Left ventricle myocardium inferior (tissue), 1 donor: Measurements from ENCODE around the gene LRRC15. TPM values are rescaled to one million over a fixed set of nuclear protein-coding genes. Genes with fewer than 3 reads are reported as not detected.
A peak's percentile ranks its signal among the peaks of the same experiment; 100 is the strongest.

ENCODE experiments used
- DNase-seq: peaks from one replicate; pipeline ENCODE4 v3.0.0-alpha.2; 2020
- H3K27ac ChIP-seq: fragments of 200-600 bp; replicated peaks from 2 replicates; pipeline ENCODE4 v1.8.0; 2021
- H3K27me3 ChIP-seq: fragments of 200-600 bp; 2 replicates; pipeline ENCODE4 v1.8.0; 2021; ENCODE audit warnings: low read depth
- H3K36me3 ChIP-seq: fragments of 200-600 bp; 2 replicates; pipeline ENCODE4 v1.8.0; 2021
- H3K4me1 ChIP-seq: fragments of 200-600 bp; 2 replicates; pipeline ENCODE4 v1.8.0; 2021
- H3K4me3 ChIP-seq: fragments of 200-600 bp; 2 replicates; pipeline ENCODE4 v1.8.0; 2021; ENCODE audit warnings: mild to moderate bottlenecking, moderate library complexity
- H3K9me3 ChIP-seq: fragments of 200-600 bp; replicated peaks from 2 replicates; pipeline ENCODE4 v1.8.0; 2021
- intact Hi-C: fragments of 100-400 bp; cut with micrococcal nuclease; formaldehyde crosslinking; loops from one replicate; pipeline ENCODE4 v1.11.0; 2022
- total RNA-seq: library from RNA; stranded (reverse); fragmentation: NEBNext Ultra II Directional; extraction: Animal tissue kit (Norgen Biotek cat#: 25700); gene quantifications from one replicate; pipeline ENCODE4 v1.2.1, GENCODE V29; 2021
- TF ChIP-seq, protein P1 (sequence below): fragments of 200-600 bp; IDR thresholded peaks from 2 replicates; pipeline ENCODE4 v1.8.0; 2021; ENCODE audit warnings: antibody characterized with exemption, mild to moderate bottlenecking, borderline replicate concordance
- donor health status: DM: no; HTN: yes; CAD: no; lungs with severe emphysema.

Gene LRRC15
- total RNA-seq, 1 donor from 2014 or later, result 0.14 TPM

DNA sequence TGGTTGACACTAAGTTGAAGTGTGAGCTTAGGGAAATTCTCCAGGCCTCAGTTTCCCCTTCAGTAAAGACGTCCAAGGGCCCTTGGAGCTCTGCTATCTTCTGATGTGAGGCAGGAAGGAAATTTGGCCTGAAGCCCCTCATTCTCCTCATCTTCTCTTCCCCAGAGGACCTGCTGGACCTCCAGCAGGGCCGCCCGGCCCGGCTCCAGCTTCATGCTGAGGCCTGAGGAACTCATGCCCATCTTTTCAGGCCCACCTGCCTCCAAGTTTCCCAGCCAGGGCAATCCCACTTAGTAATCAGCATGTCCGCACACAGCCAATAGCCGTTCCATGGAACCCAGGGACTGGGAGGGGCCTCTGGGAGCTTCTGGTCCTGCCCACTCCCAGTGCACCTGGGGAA is 4.0 kb downstream of the LRRC15 start:
- no peak for DNase-seq
- Histone ChIP-seq H3K27ac (no peak overlapping the region), H3K36me3 (no peaks in the 10 kb centered on the region), H3K9me3 (no peaks in the 10 kb centered on the region), H3K4me1 (peaks cover 17% of the 10 kb centered on the region), H3K27me3 (peaks cover 39% of the 10 kb centered on the region), H3K4me3 (no peak overlapping the region)
- TF ChIP-seq, protein P1, sequence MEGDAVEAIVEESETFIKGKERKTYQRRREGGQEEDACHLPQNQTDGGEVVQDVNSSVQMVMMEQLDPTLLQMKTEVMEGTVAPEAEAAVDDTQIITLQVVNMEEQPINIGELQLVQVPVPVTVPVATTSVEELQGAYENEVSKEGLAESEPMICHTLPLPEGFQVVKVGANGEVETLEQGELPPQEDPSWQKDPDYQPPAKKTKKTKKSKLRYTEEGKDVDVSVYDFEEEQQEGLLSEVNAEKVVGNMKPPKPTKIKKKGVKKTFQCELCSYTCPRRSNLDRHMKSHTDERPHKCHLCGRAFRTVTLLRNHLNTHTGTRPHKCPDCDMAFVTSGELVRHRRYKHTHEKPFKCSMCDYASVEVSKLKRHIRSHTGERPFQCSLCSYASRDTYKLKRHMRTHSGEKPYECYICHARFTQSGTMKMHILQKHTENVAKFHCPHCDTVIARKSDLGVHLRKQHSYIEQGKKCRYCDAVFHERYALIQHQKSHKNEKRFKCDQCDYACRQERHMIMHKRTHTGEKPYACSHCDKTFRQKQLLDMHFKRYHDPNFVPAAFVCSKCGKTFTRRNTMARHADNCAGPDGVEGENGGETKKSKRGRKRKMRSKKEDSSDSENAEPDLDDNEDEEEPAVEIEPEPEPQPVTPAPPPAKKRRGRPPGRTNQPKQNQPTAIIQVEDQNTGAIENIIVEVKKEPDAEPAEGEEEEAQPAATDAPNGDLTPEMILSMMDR, result no peak
- intact Hi-C loops, result no loop called here

DNA sequence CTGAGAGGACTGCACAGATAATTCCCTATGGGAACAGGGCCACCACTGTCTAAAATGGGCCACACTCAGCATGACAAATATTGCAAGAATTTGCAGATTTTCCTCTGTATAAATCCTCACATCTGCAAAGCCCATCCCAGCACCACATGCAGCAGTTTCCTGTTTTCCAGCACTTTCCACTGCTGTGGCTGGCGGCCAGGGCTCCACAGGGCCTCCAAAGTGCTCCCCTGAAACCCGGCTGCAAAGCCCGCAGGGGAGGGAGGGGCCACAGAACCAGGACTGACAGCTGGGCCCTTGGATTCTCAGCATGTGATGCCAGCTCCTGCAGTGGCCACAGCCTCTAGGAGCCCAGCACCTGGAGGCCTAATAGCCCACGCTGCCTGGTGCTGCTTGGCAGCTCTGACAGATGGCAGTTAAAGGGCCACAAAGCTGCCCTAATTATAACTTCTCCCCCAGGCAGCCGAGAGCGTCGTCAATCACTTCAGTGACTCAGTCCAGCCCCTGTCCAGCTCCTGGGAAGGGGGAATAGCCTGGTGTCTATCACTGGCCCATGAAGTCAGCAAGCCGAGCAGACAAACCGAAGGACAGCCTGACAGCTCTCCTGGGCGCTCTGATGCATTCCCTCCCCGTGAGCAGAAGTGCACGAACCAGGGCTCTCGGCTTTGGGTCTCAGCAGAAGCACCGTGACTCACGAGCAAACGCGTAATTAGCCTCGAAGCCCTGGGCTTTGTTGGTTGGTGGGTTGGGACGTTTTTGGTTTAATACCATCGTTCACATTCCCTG is 4.7 kb downstream of the LRRC15 start:
- Histone ChIP-seq H3K9me3 (no peaks in the 10 kb centered on the region), H3K27me3 (peaks cover 39% of the 10 kb centered on the region), H3K4me3 (no peak overlapping the region), H3K4me1 (peaks cover 16% of the 10 kb centered on the region), H3K27ac (no peak overlapping the region), H3K36me3 (no peaks in the 10 kb centered on the region)
- intact Hi-C loops, result no loop called here
- peak; percentile 24 for DNase-seq
- TF ChIP-seq, protein P1, result no peak

DNA sequence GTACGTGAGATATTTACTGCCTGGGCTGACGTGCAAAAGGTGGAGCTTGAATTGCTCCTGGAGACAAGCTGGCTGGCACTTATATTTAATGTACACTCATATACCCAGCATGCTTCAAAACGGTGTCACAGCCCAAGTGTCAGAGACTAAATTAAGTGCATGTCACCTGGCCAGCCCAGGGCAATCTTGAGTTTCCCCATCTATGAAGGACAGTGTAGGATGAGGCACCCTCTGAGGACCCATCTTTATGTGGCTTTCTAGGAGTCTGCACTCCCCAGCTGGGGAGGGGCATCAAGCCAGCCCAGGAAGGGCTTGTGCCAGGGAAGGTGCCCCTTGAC is 5.3 kb downstream of the LRRC15 start:
- Histone ChIP-seq H3K4me3 (no peak overlapping the region), H3K9me3 (no peaks in the 10 kb centered on the region), H3K27me3 (peaks cover 36% of the 10 kb centered on the region), H3K4me1 (peaks cover 14% of the 10 kb centered on the region), H3K27ac (no peak overlapping the region), H3K36me3 (no peaks in the 10 kb centered on the region)
- no peak for DNase-seq
- intact Hi-C loops, result no loop called here
- TF ChIP-seq, protein P1, result no peak

DNA sequence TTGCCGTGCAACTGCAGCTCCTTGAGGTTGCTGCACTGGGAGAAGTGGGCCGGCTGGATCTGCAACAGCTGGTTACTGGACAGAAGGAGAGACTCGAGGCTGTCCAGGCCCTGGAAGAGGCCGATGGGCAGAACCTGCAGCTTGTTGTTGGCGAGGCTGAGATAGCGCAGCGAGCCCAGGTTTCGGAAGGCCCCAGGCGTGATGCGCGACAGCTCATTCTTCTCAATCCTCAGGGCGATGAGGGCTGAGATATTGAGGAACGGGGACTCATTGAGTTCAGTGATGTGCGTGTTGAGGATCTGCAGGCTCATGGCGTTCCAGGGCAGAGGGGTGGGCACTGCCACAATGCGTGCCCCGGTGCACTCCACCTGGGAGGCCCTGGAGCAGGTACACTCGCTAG is 9.0 kb downstream of the LRRC15 start:
- TF ChIP-seq, protein P1, result no peak
- Histone ChIP-seq H3K27me3 (peaks cover 38% of the 10 kb centered on the region), H3K4me3 (no peak overlapping the region), H3K27ac (no peak overlapping the region), H3K36me3 (no peaks in the 10 kb centered on the region), H3K9me3 (no peaks in the 10 kb centered on the region), H3K4me1 (peaks cover 14% of the 10 kb centered on the region)
- no peak for DNase-seq
- intact Hi-C loops, result no loop called here

DNA sequence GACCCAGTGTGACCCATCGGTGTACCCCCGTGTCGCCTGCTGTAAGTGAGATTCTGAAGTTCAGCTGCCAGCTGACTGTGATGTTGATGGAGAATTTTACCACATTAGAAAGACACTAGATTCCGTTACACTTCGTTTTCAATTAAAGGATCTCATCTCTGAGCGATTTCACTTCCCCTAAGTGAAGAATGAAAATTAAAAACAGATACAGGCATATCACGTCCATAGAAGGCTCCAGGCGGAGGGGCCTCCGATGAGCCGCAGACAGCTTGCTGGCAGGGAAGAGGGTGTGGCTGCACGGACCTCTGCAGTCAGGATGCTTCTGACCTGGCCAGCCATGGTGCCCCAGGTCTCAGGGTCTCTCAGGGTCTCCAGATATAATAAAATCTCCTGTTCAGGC is 11.9 kb downstream of the LRRC15 start:
- TF ChIP-seq, protein P1, result no peak
- Histone ChIP-seq H3K27ac (no peak overlapping the region), H3K4me3 (no peak overlapping the region), H3K27me3 (peaks cover 38% of the 10 kb centered on the region), H3K36me3 (no peaks in the 10 kb centered on the region), H3K9me3 (no peaks in the 10 kb centered on the region), H3K4me1 (no peaks in the 10 kb centered on the region)
- no peak for DNase-seq
- intact Hi-C loops, result no loop called here
